GM12801 (cell line): Measurements from ENCODE around the gene VWDE.

Experiments used
- TF ChIP-seq, protein P1 (sequence below): IDR thresholded peaks from one replicate; pipeline ENCODE4 v1.5.1; 2011; ENCODE audit warnings: control low read depth; ENCODE audit not compliant: insufficient read length; ENCODE audit errors: extremely low read depth

Gene VWDE

DNA sequence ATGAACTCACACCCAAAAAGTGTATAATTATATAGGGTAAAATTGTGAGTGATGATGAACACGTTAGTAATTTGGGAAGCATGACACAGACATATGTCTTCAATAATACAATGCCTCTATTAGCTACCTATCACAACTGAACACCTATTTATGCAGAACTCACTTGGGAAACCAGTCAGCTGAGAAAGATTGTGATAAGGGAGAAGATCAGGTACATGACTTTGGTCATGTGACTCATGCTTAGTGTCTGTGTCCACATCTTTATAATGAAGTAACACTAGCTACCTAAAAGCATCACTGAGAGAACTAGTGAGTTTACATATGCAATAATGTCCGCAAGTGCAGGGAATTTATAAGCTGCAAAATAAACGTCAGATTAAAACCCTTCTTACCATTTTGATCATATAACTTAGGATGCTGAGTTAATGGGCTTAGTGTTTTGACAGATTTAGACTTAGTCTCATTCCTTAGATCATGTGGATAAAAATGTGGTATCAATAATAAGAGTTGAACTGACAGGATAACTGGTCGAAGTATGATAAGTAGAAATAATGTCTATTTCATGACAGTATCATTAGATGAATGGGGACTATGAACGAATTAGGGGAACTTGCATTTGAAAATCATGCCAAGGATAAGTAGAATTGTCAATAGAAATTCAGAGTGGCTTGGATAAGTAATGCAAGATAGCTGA is 11.6 kb downstream of the VWDE start:
- TF ChIP-seq, protein P1, sequence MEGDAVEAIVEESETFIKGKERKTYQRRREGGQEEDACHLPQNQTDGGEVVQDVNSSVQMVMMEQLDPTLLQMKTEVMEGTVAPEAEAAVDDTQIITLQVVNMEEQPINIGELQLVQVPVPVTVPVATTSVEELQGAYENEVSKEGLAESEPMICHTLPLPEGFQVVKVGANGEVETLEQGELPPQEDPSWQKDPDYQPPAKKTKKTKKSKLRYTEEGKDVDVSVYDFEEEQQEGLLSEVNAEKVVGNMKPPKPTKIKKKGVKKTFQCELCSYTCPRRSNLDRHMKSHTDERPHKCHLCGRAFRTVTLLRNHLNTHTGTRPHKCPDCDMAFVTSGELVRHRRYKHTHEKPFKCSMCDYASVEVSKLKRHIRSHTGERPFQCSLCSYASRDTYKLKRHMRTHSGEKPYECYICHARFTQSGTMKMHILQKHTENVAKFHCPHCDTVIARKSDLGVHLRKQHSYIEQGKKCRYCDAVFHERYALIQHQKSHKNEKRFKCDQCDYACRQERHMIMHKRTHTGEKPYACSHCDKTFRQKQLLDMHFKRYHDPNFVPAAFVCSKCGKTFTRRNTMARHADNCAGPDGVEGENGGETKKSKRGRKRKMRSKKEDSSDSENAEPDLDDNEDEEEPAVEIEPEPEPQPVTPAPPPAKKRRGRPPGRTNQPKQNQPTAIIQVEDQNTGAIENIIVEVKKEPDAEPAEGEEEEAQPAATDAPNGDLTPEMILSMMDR: no peak

DNA sequence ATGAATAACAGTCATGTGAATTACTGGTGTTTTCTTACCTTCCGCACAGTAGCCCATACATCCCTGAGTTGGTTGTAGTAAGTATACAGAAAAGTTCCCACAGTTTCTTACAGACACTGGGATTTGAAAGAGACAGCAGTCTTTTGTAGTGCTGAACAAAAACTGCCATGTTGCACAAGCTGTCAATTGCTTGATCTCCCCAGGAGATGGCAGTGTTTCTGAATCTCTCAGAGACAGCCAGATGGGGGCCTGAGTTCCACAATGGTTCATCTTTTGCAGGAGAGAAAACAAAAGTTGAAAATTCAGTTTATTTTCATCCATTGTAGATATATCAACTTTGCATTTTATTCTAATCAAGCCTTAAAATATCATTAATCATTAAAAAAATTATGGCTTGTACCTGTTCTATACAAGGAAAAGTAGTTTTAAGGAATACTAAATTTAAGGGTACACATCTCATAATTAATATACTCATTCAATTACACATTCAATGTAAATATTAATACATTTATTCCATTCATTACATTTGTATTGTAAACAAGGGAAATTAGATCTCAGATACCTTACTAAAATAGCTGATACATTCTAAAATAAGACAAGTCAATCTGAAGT is 14.5 kb downstream of the VWDE start:
- TF ChIP-seq, protein P1: no peak

DNA sequence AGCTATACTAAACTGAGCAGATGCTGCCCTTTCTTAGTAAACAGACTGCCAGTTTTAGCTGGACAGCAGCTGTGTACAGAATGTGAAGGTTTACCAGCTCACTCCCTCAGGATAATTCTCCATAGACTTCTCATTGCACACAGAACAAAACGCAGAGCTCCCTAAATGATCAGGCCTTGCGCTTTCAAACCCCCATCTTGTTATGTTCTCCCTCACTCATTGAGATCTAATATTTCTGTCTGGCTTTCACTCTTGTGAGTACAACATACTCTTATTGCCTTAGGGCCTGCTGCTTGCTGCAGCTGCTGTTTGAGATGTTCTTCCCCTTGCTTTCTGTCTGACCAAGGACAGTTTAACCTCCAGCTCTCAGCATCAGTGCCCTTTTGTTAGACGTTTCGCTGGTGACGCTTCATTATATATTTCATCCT is 17.3 kb downstream of the VWDE start:
- TF ChIP-seq, protein P1: no peak

DNA sequence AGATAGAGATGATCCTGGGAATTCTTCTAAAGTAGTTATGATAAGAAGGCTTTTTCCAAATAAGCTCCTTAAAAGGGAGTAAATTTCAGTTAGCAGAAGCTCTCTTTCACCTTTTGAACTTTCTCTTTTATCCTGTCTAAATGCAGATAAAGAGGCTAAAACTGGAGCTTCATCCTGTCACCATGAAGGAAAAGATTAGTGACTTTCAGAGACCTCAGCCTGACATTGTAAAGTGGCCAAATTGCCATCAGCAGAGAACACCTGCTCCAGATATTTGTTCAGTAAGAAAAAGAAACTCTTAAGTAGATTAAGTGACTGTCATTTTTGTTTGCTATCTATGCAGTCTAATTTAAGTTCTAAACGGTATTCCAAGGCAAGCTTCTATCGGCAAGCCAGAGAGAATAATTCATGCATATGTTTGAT is 18.3 kb downstream of the VWDE start:
- TF ChIP-seq, protein P1: no peak

DNA sequence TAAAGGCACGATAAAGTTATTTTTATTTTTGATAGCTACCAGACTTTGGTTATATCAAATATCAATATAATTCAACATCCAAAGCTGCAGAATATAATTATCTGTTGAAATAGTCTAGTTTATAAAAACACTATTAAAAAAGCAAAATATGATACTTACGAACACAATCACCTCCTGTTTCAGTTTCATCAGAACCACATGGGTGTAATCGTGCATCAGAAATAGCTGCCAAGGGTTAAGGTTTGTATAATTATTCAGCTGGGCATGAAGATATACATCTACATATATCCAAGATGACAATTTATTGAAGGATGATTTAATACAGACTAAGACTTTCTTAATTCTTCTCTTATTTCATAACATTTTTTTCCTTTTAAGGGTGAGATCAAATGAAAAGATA is 20.3 kb downstream of the VWDE start:
- TF ChIP-seq, protein P1: no peak

DNA sequence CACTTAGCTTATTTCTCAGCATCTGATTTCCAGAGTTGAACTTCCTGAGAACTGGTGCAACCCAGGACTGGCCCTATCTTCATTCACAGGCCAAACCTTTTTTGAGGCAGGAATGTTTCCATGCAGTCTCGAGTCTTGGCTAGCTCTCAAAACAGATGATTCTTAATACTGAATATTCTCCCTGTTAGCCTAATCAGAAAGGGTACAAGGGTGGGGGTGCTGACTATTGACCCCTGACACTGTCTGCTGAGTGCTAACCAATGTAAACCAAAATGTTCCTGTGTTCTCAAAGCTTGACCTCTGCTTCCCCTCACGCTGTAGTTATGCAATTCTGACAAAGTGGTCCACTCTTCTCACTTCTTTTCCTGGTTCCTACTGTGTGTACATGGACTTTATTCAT is 25.3 kb downstream of the VWDE start:
- TF ChIP-seq, protein P1: no peak

DNA sequence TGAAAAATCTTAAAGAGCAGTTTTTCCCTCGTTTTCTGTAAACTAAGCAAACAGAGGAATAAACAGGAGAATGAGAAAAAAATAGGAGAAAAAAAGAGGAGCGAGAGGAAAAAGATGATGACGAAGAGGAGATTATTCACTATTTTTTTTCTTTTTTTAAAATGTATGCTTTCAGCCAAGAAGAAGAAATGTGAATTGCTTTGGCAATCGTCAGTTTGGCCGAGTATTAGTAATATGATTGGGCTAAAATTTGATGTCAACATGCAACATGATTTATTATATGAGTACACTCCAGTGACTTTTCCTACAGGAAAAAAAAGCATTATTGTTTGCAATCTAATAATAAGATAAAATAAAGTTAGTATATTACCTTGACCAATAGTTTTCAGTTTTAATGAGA is 26.3 kb downstream of the VWDE start:
- TF ChIP-seq, protein P1: no peak
